Choroid plexus epithelial cell (primary cell): ENCODE results near the gene ZKSCAN2.
A peak's percentile ranks its signal among the peaks of the same experiment; 100 is the strongest.

Source experiments
- DNase-seq: peaks from one replicate; pipeline ENCODE4 v3.0.0-alpha.2; 2010; ENCODE audit warnings: low read depth
- H3K4me3 ChIP-seq: 2 replicates; pipeline ENCODE4 v1.5.1; 2011; ENCODE audit warnings: low read depth, mild to moderate bottlenecking, control low read depth, low read length, moderate library complexity
- TF ChIP-seq, protein P1 (sequence below): conservative IDR thresholded peaks from 2 replicates; pipeline ENCODE4 v1.5.1; 2011; ENCODE audit warnings: low read depth, mild to moderate bottlenecking, control low read depth, inconsistent platforms, low read length, moderate library complexity

The ZKSCAN2 gene

GRCh38 chr16:25257470-25257955 lies at the start of gene ZKSCAN2:
Gene ZKSCAN2 (minus strand): TSS chr16:25257845. CDS start chr16:25257127, 718 bp downstream.
- DNase-seq: peak; percentile 92
- H3K4me3 ChIP-seq: peak within 1 kb of the TSS; percentile 62
- TF ChIP-seq, protein P1, sequence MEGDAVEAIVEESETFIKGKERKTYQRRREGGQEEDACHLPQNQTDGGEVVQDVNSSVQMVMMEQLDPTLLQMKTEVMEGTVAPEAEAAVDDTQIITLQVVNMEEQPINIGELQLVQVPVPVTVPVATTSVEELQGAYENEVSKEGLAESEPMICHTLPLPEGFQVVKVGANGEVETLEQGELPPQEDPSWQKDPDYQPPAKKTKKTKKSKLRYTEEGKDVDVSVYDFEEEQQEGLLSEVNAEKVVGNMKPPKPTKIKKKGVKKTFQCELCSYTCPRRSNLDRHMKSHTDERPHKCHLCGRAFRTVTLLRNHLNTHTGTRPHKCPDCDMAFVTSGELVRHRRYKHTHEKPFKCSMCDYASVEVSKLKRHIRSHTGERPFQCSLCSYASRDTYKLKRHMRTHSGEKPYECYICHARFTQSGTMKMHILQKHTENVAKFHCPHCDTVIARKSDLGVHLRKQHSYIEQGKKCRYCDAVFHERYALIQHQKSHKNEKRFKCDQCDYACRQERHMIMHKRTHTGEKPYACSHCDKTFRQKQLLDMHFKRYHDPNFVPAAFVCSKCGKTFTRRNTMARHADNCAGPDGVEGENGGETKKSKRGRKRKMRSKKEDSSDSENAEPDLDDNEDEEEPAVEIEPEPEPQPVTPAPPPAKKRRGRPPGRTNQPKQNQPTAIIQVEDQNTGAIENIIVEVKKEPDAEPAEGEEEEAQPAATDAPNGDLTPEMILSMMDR: no peak

GRCh38 chr16:25299792-25300590 lies 42.3 kb upstream of the ZKSCAN2 start:
- TF ChIP-seq, protein P1: no peak
- no peak overlapping the region for H3K4me3 ChIP-seq
- no peak for DNase-seq

DNA sequence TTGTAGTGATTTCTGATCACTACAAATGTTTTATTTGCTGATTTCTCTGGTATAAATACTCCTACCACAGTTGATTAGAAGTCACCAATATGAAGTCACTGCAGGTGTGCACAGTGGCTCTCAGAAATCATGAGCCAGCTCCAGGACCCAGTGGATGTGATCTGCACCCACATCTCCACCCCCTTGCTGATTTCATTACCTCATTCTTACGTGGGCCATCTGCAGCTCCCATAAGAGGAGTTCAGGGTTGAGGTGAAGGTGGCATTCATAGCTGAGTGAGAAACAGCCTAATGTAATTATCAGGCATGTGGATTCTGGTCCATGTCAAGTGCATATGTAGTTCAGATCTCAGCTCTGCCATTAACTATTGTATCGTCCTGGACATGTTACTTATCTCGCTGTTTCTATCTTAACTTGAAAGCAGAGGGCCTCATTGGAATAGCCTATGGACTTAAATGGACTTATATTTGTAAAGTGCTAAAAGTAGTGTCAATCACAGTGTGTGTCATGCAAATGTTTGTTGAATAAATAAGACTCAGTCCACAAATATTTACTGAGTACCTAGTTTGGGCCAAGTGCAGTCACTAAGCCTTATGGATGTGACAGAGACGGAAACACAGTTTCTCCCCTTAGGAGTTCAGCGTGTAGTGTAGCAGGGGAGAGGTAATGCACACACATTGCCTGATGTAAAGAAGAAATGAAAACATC lies 40.7 kb upstream of the ZKSCAN2 start:
- no peak overlapping the region for H3K4me3 ChIP-seq
- TF ChIP-seq, protein P1: no peak

GRCh38 chr16:25297151-25297787 lies 39.6 kb upstream of the ZKSCAN2 start:
- DNase-seq: no peak
- TF ChIP-seq, protein P1: no peak
- H3K4me3 ChIP-seq: no peak overlapping the region

More for the DNA sequence above, 40.7 kb upstream of the ZKSCAN2 start:
- DNase-seq: no peak

GRCh38 chr16:25291580-25291979 lies 33.9 kb upstream of the ZKSCAN2 start:
- H3K4me3 ChIP-seq: no peak overlapping the region
- TF ChIP-seq, protein P1: no peak
- DNase-seq: no peak

DNA sequence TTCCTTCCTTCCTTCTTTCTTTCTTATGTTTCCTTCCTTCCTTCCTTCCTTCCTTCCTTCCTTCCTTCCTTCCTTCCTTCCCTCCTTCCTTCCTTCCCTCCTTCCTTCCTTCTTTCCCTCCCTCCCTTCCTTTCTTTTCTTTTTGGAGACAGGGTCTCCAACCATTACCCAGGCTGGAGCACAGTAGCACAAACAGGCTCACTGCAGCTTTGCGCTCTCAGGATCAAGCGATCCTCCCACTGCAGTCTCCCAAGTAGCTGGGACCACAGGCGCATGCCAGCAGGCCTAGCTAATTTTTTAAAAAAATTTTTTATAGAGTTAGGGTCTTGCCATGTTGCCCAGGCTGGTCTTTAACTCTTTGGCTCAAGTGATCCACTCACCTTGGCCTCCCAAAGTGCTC lies 31.8 kb upstream of the ZKSCAN2 start:
- no peak for DNase-seq
- no peak overlapping the region for H3K4me3 ChIP-seq
- TF ChIP-seq, protein P1: no peak
